IMR-90 (cell line): ENCODE measurements around the gene HIGD1C. TPM values are rescaled to one million over a fixed set of nuclear protein-coding genes. Genes with fewer than 3 reads are reported as not detected.

ENCODE experiments used
- ATAC-seq: fragments of 200-7000 bp; cut with Tn5 transposase; 2 replicates; pipeline ENCODE4 v1.9.1; 2020; ENCODE audit warnings: low read depth, mild to moderate bottlenecking, moderate library complexity
- BruUV-seq: library from RNA; stranded (reverse); fragments of 400-500 nt; replicated peaks from 2 replicates; lab custom pipeline; 2021; lab: Mats Ljungman, UMichigan
- CTCF ChIA-PET: fragments of 300-600 bp; formaldehyde crosslinking; extraction: SDS; loops from one replicate; lab custom pipeline; 2021; ENCODE audit warnings: antibody characterized with exemption; lab: Yijun Ruan, JAX
- POLR2A ChIA-PET: fragments of 300-600 bp; sonication (Branson Sonifier 250); formaldehyde crosslinking; loops from one replicate; lab custom pipeline; 2022; ENCODE audit warnings: antibody characterized with exemption; ENCODE audit not compliant: unreplicated experiment; lab: Charles Lee
- DNase-seq: peaks from one replicate; pipeline ENCODE4 v3.0.0; 2013
- H2AFZ ChIP-seq: replicated peaks from 2 replicates; pipeline ENCODE3; 2013; ENCODE audit warnings: low read length, mild to moderate bottlenecking; ENCODE audit not compliant: poor library complexity
- H2AK5ac ChIP-seq: 2 replicates; pipeline ENCODE4 v1.6.1; 2013; ENCODE audit warnings: low read depth, low read length, inconsistent platforms
- H2AK9ac ChIP-seq: replicated peaks from 2 replicates; pipeline ENCODE3; 2013; ENCODE audit warnings: mild to moderate bottlenecking, low read depth, low read length, moderate library complexity; ENCODE audit not compliant: poor library complexity
- H2BK120ac ChIP-seq: 2 replicates; pipeline ENCODE4 v1.6.1; 2013; ENCODE audit warnings: low read depth, low read length, inconsistent platforms
- H2BK15ac ChIP-seq: 3 replicates; pipeline ENCODE4 v1.6.1; 2013; ENCODE audit warnings: low read depth, low read length, inconsistent platforms
- H2BK20ac ChIP-seq: 2 replicates; pipeline ENCODE4 v1.6.1; 2013; ENCODE audit warnings: low read depth, mild to moderate bottlenecking, inconsistent platforms, low read length, moderate library complexity
- H2BK5ac ChIP-seq: 2 replicates; pipeline ENCODE4 v1.6.1; 2013; ENCODE audit warnings: mild to moderate bottlenecking, low read depth, low read length, inconsistent platforms; ENCODE audit not compliant: poor library complexity, severe bottlenecking
- H3K14ac ChIP-seq: replicated peaks from 2 replicates; pipeline ENCODE4 v1.6.1; 2013; ENCODE audit warnings: low read depth, low read length, inconsistent platforms
- H3K18ac ChIP-seq: 2 replicates; pipeline ENCODE4 v1.6.1; 2013; ENCODE audit warnings: low read depth, low read length, control low read depth
- H3K23ac ChIP-seq: 2 replicates; pipeline ENCODE4 v1.6.1; 2013; ENCODE audit warnings: low read depth, low read length, inconsistent platforms
- H3K27ac ChIP-seq: 2 replicates; pipeline ENCODE4 v1.5.1; 2013; ENCODE audit warnings: mild to moderate bottlenecking, control low read depth, low read length; ENCODE audit not compliant: insufficient read depth
- H3K27me3 ChIP-seq: 2 replicates; pipeline ENCODE4 v1.6.1; 2013; ENCODE audit warnings: low read length; ENCODE audit not compliant: control insufficient read depth, insufficient read depth
- H3K36me3 ChIP-seq: 2 replicates; pipeline ENCODE4 v1.6.1; 2013; ENCODE audit warnings: low read length, mixed read lengths; ENCODE audit not compliant: control insufficient read depth, insufficient read depth
- H3K4ac ChIP-seq: 2 replicates; pipeline ENCODE4 v1.6.1; 2013; ENCODE audit warnings: low read depth, low read length, inconsistent platforms
- H3K4me1 ChIP-seq: 2 replicates; pipeline ENCODE4 v1.6.1; 2013; ENCODE audit warnings: low read length, mixed read lengths; ENCODE audit not compliant: control insufficient read depth, insufficient read depth
- H3K4me2 ChIP-seq: 2 replicates; pipeline ENCODE4 v1.6.1; 2013; ENCODE audit warnings: low read depth, mild to moderate bottlenecking, control low read depth, low read length, moderate library complexity
- H3K4me3 ChIP-seq: 2 replicates; pipeline ENCODE4 v1.5.1; 2013; ENCODE audit warnings: low read depth, mild to moderate bottlenecking, control low read depth, low read length, moderate library complexity; ENCODE audit not compliant: insufficient read depth
- H3K56ac ChIP-seq: 2 replicates; pipeline ENCODE4 v1.6.1; 2013; ENCODE audit warnings: low read length, inconsistent platforms; ENCODE audit not compliant: insufficient read depth; ENCODE audit errors: extremely low read depth
- H3K79me1 ChIP-seq, 2 experiments: 2 replicates each; pipeline ENCODE4 v1.6.1; 2013; ENCODE audit warnings: low read length in 2 of 2, inconsistent platforms in 1 of 2, low read depth in 1 of 2
- H3K9ac ChIP-seq: 2 replicates; pipeline ENCODE4 v1.6.1; 2013; ENCODE audit warnings: low read depth, low read length, control low read depth
- H3K9me1 ChIP-seq: 2 replicates; pipeline ENCODE4 v1.6.1; 2013; ENCODE audit warnings: low read length, inconsistent platforms; ENCODE audit not compliant: insufficient read depth
- H3K9me3 ChIP-seq: 2 replicates; pipeline ENCODE4 v1.6.1; 2013; ENCODE audit warnings: low read length; ENCODE audit not compliant: control insufficient read depth, insufficient read depth
- H4K20me1 ChIP-seq: 2 replicates; pipeline ENCODE4 v1.6.1; 2013; ENCODE audit warnings: low read length, inconsistent platforms; ENCODE audit not compliant: insufficient read depth
- H4K5ac ChIP-seq: 2 replicates; pipeline ENCODE4 v1.6.1; 2013; ENCODE audit warnings: mild to moderate bottlenecking, low read depth, low read length, control low read depth
- H4K8ac ChIP-seq, 2 experiments: 2 replicates each; pipeline ENCODE4 v1.6.1; 2013; ENCODE audit warnings: low read depth in 2 of 2, low read length in 2 of 2, control low read depth in 1 of 2, inconsistent platforms in 1 of 2
- H4K91ac ChIP-seq: 2 replicates; pipeline ENCODE4 v1.6.1; 2013; ENCODE audit warnings: low read depth, low read length, inconsistent platforms; ENCODE audit not compliant: insufficient read depth
- BHLHE40 ChIP-seq: fragments of 150-350 bp; IDR thresholded peaks from 2 replicates; pipeline ENCODE4 v1.6.1; 2016; ENCODE audit warnings: mild to moderate bottlenecking, low read depth, low read length
- CEBPB ChIP-seq: IDR thresholded peaks from 2 replicates; pipeline ENCODE4 v1.6.1; 2012; ENCODE audit warnings: low read depth, low read length, improper control_type of control experiment
- CTCF ChIP-seq: conservative IDR thresholded peaks from 2 replicates; pipeline ENCODE4 v1.5.1; 2012; ENCODE audit warnings: mild to moderate bottlenecking, low read depth, low read length, improper control_type of control experiment
- ELK1 ChIP-seq: fragments of 150-350 bp; IDR thresholded peaks from 2 replicates; pipeline ENCODE4 v1.6.1; 2016; ENCODE audit warnings: low read depth, mild to moderate bottlenecking, low read length, moderate library complexity, borderline replicate concordance
- FOS ChIP-seq: fragments of 150-350 bp; IDR thresholded peaks from 2 replicates; pipeline ENCODE4 v1.6.1; 2016; ENCODE audit warnings: low read depth, low read length
- MAZ ChIP-seq: IDR thresholded peaks from 2 replicates; pipeline ENCODE4 v1.6.1; 2012; ENCODE audit warnings: low read depth, mild to moderate bottlenecking, low read length, improper control_type of control experiment, moderate library complexity, borderline replicate concordance
- RCOR1 ChIP-seq: IDR thresholded peaks from 2 replicates; pipeline ENCODE4 v1.6.1; 2012; ENCODE audit warnings: mild to moderate bottlenecking, low read length, improper control_type of control experiment; ENCODE audit not compliant: insufficient replicate concordance
- RFX5 ChIP-seq: IDR thresholded peaks from 2 replicates; pipeline ENCODE4 v1.8.0; 2012; ENCODE audit warnings: low read depth, mild to moderate bottlenecking, low read length, moderate library complexity
- USF2 ChIP-seq: fragments of 150-350 bp; IDR thresholded peaks from 2 replicates; pipeline ENCODE4 v1.6.1; 2017; ENCODE audit warnings: mild to moderate bottlenecking, antibody characterized with exemption, low read length, low read depth
- WGBS, 2 experiments: methylation state at CpG; one replicate each; pipeline versions ENCODE4 v1.1.5 to v1.1.7; 2013; ENCODE audit warnings: missing lambda C conversion rate in 2 of 2; ENCODE audit not compliant: insufficient read length in 1 of 2; ENCODE audit errors: extremely low coverage in 2 of 2; 5-methylcytosine and 5-hydroxymethylcytosine counted together
- dilution Hi-C: fragments of 300-500 bp; cut with HindIII; formaldehyde crosslinking; loops from one replicate; pipeline ENCODE4 v1.14.3; 2018; ENCODE audit warnings: low sequenced_read_pairs; ENCODE audit not compliant: unreplicated experiment
- in situ Hi-C: fragments of 300-500 bp; cut with MboI; formaldehyde crosslinking; loops from 3 replicates; pipeline ENCODE4 v1.14.3; 2019; ENCODE audit warnings: low sequenced_read_pairs, inconsistent platforms, mixed read lengths
- intact Hi-C: fragments of 100-400 bp; cut with micrococcal nuclease; formaldehyde crosslinking; loops from 2 replicates; pipeline ENCODE4 v1.10.0; 2022
- polyA plus RNA-seq, 3 experiments: library from polyadenylated mRNA; depleted of rRNA; stranded (reverse); fragments of >200 nt; gene quantifications; 2 replicates each; pipeline ENCODE4 v1.2.3, GENCODE V29; 2012; ENCODE audit warnings: low replicate concordance in 1 of 3
- total RNA-seq: library from RNA; depleted of rRNA; stranded (reverse); fragments of >200 nt; gene quantifications from 2 replicates; pipeline ENCODE4 v1.2.3, GENCODE V29; 2012

The HIGD1C gene
- total and polyA plus RNA-seq, 2 of the 4 experiments (the other 2 are of a cell fraction): not detected

- Histone ChIP-seq H2AK5ac (no peak overlapping the region), H3K4me2 (no peak overlapping the region), H4K20me1 (no peaks in the 10 kb centered on the region), H3K27ac (no peak overlapping the region), H3K79me1 (no peaks in the 10 kb centered on the region), H2BK15ac (no peak overlapping the region), H3K18ac (no peak overlapping the region), H2AFZ (no peak overlapping the region), H3K56ac (no peak overlapping the region), H3K4me3 (no peak overlapping the region), H4K5ac (no peak overlapping the region), H4K8ac (no peak overlapping the region), H3K23ac (no peak overlapping the region), H3K4ac (no peak overlapping the region), H3K9me1 (0 out of 2 replicates have a peak, but pooled peaks cover 4% of the 10 kb centered on the region), H3K9ac (no peak overlapping the region), H2BK5ac (no peak overlapping the region), H3K4me1 (peaks cover 7% of the 10 kb centered on the region), H4K91ac (no peak overlapping the region), H2BK20ac (no peak overlapping the region), H3K27me3 (no peaks in the 10 kb centered on the region), H3K36me3 (no peaks in the 10 kb centered on the region), H3K9me3 (peaks cover 39% of the 10 kb centered on the region), H3K14ac (no peak overlapping the region), H2AK9ac (no peak overlapping the region), H2BK120ac (no peak overlapping the region)
- dilution Hi-C loops (no loop called here), intact Hi-C loops (no loop called here), in situ Hi-C loops (no loop called here)
- ATAC-seq: no peak
- BruUV-seq: no TSS peak
- no CpG with 5 or more reads among the region's 3 CpGs for WGBS, 2 experiments
- ChIA-PET CTCF (no interaction called here), POLR2A (no interaction called here)
- TF ChIP-seq RFX5 (no peak), BHLHE40 (no peak), MAZ (no peak), USF2 (no peak), RCOR1 (no peak), FOS (no peak), CEBPB (no peak), ELK1 (no peak), CTCF (no peak)
- no peak for DNase-seq
These were observed 36.1 kb upstream of the HIGD1C start for GRCh38 chr12:50916292-50916691.
